GM18858 (cell line): ENCODE measurements around the gene CCDC40.

Experiments used
- ATAC-seq: cut with Tn5 transposase; IDR thresholded peaks from one replicate; pipeline ENCODE4 v1.9.1; 2021; ENCODE audit not compliant: unreplicated experiment

CCDC40 gene

GRCh38 chr17:79997011-79997660 lies 39.3 kb upstream of the CCDC40 start:
- ATAC-seq = no peak

DNA sequence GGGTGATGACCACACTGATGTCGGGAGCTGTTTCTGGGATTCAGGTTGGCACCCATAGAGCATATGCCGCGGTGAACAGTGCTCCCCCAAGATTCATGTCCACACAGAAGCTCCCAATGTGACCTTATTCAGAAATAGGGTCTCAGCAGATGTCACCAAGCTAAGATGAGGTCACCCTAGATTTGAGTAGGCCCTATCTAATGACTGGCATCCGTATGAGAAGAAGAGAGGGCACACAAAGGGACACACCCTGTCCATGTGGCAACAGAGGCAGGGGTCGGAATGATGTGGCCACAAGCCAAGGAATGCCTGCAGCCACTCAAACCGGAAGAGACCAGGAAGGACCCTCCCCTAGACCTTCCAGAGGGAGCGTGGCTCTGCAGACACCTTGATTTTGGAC lies 36.3 kb upstream of the CCDC40 start:
- ATAC-seq = no peak

DNA sequence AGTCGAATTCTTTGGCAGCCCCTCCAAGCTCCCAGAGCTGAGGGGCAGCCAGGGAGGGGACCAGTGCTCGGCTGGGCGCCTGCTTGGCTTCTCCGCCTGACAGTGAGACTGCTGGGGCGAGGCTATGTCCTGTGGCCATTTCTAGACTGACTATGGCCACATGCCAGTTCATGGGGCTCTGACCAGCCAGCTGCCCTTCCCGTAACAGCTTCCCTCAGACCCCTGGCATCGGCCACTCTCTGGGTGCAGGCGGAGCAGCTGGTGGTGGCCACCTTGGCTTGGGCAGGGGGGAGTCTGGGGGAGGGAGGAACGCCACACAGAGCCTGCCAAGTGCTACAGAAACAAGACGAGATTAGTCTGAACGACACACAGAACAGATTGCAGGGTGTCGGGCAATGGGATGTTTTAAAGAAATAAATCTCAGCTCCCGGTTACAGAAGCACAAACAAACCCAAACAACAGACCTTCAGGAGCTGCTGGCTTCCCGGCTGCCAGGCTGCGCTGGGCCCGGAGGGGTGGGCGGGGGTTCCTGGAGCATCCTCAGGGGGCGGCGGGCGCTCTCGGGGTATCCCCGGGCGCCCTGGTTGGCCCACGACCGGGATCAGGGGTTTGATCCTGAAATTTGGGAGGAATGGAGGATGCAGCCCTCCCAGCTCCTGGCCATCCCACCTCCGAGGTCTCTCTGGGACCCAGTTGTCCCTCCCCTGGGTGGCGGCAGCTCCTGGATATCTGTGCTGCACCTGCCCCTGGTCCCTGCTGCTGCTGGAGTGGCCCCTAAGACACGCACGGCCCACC lies 35.3 kb upstream of the CCDC40 start:
- no peak for ATAC-seq

GRCh38 chr17:80002070-80002641 lies 34.3 kb upstream of the CCDC40 start:
- ATAC-seq = no peak

DNA sequence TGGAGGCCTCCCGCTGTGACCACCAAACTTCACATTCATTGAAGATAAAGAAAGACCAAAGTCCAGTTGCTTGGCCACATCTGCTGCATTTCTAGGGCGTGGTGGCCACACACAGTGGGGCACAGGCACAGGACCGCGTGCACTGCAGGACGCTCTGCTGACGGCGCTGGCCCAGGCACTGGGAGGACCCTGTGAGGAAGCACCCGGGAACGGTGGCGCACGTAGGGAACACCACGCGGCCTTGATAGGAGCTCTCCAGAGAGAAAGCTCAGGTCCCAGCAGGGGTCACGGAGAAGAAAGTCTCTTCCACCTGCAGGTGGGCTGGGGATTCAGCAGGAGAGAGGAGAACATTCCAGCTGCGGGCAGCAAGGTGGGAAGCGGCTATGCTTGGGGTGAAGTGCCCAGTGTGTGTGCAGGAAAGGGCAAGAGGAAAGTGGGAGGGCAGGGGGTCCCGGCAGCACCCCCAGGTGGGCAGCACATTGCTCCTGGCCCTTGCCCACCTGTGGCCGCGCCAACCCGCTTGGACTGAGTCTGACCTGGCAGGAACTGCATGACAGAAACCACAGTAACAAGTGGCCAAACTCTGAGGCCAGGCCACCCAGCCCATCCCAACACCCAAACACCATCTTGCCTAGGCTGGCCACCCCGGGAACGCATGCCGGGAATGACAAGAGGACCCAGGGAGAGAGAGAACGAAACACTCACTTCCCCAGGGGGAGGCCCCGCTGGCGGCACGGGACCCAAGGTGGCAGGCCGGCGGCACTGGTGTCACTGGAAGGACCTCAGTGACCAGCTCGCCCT lies 33.6 kb upstream of the CCDC40 start:
- ATAC-seq = no peak

DNA sequence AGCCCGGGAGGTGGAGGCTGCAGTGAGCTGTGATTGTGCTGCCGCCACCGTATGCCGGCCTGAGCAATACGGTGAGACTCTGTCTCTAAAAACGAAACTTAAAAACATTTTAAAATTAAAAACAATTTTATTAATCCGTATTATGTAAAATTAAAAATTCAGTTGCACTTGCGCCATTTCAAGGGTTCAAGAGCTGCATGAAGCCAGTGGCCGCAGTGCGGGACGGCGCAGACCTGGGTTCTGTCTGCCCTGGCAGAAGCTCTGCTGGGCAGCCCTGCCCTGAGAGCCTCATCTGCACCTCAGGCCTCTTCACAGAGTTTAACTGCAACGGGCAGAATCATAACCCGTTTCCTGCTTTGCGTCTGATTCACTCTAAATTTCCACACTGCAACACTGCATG lies 32.5 kb upstream of the CCDC40 start:
- ATAC-seq = no peak

DNA sequence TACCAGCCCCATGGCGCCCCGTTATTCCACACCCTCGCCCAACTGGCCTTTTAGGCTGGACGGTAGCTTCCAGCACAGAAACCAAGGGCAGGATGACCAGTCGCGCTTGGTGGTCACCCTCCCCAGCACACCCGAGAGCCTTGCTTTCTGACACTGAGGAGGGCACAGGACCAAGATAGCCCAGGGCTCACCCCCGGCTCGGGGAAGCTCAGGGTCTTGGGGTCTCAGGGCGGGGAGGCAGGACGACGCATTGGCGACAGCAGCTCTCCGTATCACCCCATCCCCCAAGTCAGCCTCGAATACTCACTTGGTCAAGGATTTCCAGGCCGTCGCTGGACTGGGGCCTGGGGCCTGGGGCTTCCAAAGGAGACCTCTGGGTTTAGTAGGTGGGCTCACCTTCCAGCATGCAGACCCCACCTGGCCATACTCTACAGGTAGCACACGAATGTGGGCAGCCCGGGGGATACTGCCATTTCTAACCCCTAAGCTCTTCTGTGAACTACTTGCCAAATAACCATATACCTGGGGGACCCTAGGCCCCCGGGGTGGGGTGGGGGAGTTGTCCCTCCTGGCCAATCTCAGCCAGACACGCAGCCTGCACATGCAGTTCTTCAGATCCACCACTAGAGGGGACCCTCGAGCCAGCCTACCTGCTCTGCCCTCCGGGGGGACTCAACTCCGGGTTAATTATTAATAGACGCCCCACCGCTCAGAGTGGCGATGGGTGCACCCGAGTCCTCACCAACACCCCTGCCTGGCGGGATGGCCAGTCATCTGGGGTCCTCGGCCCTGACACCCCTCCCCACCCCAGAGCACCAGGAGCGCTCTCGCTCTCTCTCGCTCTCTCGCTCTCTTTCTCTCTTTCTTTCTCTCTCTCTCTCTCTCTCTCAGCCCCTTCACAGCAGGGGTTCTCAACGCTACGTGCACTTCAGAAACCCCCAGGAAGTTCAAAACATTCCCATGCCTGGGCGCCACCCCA lies 30.8 kb upstream of the CCDC40 start:
- no peak for ATAC-seq

DNA sequence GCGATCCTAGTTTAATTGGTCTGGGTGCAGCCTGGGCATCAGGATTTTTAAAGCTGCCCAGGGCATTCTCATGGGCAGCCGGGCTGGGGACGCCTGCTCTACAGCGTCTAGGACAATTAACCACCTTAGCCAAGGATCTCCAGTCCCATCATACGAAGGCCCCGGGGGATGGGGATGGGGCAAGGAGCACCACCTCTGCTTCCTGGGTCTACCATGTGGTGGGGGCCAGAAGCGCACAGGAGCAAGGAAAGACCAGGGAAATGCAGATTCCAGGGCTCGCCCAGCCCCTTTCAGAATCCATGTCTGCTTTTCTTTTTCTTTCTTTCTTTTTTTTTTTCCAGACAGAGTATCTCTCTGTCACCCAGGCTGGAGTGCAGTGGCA lies 30.1 kb upstream of the CCDC40 start:
- no peak for ATAC-seq

DNA sequence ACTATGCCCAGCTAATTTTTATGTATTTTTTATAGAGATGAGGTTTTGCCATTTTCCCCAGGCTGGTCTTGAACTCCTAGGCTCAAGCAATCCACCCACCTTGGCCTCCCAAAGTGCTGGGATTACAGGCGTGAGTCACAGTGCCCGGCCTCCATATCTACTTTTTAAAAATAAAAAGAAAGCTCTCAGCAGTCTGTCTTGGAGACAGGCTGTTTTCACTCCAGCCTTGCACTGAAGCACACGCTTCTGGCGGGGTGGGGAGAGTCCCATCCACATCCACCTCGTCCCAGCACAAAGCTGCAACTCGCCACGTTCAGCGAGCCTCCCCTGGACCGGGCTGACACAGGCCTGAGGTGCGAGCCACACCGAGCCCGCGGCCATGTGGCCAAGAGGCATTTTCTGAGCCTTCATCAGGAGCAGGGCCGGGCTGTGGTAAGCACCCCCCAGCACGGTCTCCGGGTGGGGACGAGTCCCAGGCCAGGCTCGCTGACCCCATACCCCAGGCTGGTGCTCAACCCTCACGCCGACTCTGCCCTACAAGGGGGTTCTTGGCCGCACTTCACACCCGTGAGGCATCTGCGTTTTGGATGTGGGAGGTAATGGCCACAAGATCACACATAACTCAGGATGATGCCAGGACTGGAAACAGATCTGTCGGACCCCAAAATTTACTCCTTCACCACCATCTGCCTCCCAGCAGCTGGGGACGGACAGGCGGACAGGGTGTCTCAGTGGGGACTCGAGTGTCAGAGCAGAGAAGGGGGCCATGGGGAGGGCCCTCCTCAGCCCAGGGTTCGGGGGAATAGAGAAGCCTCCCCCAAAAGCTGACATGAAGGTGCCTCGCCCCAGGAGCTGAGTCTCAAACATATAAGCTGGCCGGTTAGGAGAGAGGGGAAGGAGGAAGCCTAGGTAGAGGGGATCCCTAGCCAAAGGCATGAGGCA lies 29.4 kb upstream of the CCDC40 start:
- ATAC-seq = no peak

DNA sequence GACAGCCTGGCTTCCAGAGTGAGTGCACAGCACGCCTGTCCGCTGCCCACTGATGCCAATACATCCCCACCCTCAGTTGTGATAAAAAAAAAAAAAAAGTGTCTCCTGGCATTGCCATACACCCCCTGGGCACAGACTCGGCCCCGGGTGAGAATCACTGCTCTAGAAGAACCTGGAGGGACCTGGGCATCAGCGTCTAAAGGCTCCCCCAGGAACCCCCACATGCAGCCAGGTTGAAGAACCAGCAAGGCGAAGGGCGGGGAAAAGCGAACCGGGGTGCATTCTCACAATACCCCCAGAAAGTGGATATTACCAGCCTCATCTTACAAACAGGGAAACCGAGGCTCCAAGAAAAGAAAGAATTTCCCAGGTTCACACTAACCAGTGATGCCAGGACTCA lies 28.5 kb upstream of the CCDC40 start:
- ATAC-seq = no peak

GRCh38 chr17:80008383-80008840 lies 28.0 kb upstream of the CCDC40 start:
- no peak for ATAC-seq

- no peak for ATAC-seq
Measured at GRCh38 chr17:80008848-80009247, 27.6 kb upstream of the CCDC40 start.

DNA sequence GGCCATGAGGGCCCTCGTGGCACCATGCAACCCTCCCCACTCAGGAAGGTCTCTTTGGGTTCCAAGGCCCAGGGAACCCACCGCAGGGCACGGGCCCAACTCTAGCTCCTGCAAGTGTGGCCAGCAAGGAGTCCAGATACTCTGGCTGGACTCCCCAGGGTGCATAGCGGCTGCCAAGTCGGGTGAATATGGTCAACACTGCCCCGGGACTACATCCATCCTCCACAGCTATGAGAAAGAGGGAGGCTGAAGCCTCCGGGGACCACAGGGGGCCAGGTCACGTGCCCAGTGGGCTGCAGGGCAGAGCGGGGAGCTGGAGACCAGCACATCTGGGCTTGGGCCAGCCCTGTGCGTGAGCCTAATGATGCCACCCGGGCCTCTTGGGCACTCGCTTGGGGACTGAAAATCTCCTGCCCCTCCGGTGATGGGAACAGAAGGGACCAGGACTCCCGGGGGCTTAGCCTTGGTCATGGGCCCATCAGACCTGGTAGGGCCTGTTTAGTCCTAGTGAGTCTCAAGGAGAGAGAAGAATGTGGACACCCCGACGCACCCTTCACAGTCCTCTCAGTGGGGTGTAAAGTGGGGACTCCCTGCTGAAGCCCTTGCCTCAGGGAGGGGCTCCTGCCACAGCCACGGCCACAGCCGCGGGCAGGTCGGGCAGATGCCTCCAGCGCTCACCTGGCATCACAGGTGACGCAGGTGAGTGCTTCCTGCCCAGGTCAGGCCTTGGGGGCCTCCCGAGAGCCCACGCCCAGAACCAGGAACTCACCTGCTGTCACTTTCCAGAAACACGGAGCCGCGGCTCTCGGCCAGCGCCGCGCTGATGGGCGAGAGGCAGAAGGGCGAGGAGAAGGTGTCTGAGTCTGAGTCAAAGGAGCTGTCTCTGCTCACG lies 26.8 kb upstream of the CCDC40 start:
- ATAC-seq = no peak

DNA sequence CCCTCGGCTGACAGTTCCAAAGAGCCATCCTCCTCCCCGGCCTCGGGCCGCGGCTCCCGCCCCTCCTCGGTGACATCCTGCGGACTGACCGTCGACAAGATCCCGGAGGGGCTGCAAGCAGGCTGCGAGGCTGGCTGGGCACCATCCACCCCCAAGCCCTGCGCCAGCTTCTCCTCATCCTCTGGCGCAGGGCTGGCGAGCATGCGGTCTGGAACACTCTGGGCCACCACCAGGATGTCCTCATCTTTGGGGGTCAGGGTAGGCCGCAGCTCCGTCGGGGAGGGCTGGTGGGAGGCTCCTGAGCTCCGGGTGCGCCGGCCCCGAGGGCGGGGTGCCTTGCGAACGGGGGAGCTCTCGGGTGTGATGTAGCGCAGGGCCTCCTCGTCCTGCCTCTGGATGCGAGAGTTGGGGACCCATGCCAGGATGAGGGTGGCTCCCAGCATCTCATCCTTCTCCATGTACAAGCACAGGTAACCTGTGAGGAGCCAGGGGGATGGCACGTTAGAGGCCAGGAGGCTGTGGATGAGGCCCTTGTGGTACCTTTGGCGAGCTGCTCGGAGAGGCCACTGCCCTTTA lies 26.1 kb upstream of the CCDC40 start:
- ATAC-seq = no peak

- ATAC-seq = no peak
Measured at GRCh38 chr17:80011989-80012555, 24.4 kb upstream of the CCDC40 start.

DNA sequence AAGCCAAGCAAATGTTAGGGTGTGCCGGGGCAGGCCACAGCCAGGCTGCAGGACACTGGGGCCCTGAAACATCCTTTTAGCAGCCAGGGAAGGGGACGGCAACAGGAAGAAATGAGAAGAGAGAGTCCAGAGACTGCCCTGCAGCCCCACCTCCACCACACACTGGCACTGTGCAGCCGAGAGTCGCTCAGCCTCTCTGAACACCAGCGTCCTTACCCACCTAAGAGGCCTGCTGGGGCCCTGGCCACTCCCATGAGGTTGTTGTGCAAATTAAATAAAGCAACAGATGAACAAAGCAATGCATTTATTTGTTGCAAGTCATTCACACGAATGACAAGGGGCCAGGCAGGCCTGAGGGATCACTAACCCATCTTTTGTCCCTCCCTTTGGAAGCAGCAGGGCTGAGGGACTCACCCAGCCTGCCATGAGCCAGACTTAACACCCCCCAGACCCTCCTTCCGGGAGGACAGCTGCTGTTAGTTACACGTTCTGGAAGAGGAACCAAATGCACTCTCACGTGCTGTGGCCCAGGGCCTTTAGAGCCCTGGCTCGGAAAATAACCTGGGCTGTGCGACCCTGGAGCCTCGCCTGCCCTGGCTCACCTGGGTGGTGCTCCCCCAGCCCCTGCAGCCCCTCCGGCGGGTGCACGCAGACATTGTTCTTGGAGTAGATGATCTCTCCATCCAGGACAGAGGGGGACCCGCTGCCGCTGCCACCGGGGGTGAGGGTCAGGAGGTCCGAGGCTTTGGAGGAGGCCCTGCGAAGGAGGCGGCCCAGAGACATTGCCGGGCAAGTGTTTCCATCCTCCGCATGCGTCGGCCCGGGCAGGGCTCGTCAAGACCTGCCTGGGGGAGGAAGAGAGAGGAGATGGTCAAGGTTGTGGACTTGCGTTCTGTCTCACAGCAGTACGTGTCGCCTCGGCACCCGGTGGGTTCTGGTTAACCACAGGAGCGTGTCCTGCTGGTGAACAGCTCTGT lies 23.4 kb upstream of the CCDC40 start:
- no peak for ATAC-seq
